ENCODE measurements around the gene ST6GAL1.
A peak's percentile ranks its signal among the peaks of the same experiment; 100 is the strongest.

Gene ST6GAL1

GRCh38 chr3:186930143-186930640, at the start of gene ST6GAL1:
TSS of gene ST6GAL1 (plus strand) at chr3:186930526. CDS start at chr3:187042704, 112,178 bp downstream.
- no peak for TF ChIP-seq CTCF (IDR thresholded peaks at IDR 0.05; ENCODE audit: borderline replicate concordance, extremely low read depth, low read length, poor library complexity, severe bottlenecking)
- TF ChIP-seq EZH2 (IDR thresholded peaks at IDR 0.05; ENCODE audit: borderline replicate concordance, low read depth, low read length, severe bottlenecking) = no peak
- Histone ChIP-seq H3K27me3 (ENCODE audit: insufficient read depth, low read length, poor library complexity) (peaks cover 36% of the 10 kb centered on the region), H3K9me3 (ENCODE audit: insufficient read depth, low read length, severe bottlenecking) (no peaks in the 10 kb centered on the region), H3K4me3 (ENCODE audit: low read depth in 1 of 2, low read length in 2 of 2) (no peak within 1 kb of the TSS), H3K27ac (ENCODE audit: low read length) (no peak within 1 kb of the TSS), H4K20me1 (ENCODE audit: insufficient read depth, low read length) (0 out of 2 replicates have a peak, but pooled peaks cover 2% of the 10 kb centered on the region), H3K4me2 (ENCODE audit: insufficient read depth, low read length) (peak within 1 kb of the TSS; percentile 24; the same call in 1 of the 2 replicates), H3K4me1 (ENCODE audit: insufficient read depth, low read length) (peaks cover 8% of the 10 kb centered on the region; the same call in 1 of the 2 replicates), H3K79me2 (ENCODE audit: insufficient read depth, low read length) (no peaks in the 10 kb centered on the region), H2AFZ (ENCODE audit: low read depth, low read length) (no peak within 1 kb of the TSS), H3K9ac (ENCODE audit: low read depth, low read length) (no peak within 1 kb of the TSS), H3K36me3 (ENCODE audit: insufficient read depth, low read length) (no peaks in the 10 kb centered on the region)
- DNase-seq = no peak
- no peak for ATAC-seq (ENCODE audit: insufficient read depth, low read depth)

- Histone ChIP-seq H3K36me3 (ENCODE audit: insufficient read depth, low read length) (no peaks in the 10 kb centered on the region), H3K9ac (ENCODE audit: low read depth, low read length) (no peak overlapping the region), H3K79me2 (ENCODE audit: insufficient read depth, low read length) (no peaks in the 10 kb centered on the region), H2AFZ (ENCODE audit: low read depth, low read length) (no peak overlapping the region), H3K9me3 (ENCODE audit: insufficient read depth, low read length, severe bottlenecking) (no peaks in the 10 kb centered on the region), H4K20me1 (ENCODE audit: insufficient read depth, low read length) (no peaks in the 10 kb centered on the region), H3K27ac (ENCODE audit: low read length) (no peak overlapping the region), H3K4me1 (ENCODE audit: insufficient read depth, low read length) (no peaks in the 10 kb centered on the region), H3K4me3 (ENCODE audit: low read depth in 1 of 2, low read length in 2 of 2) (no peak overlapping the region), H3K4me2 (ENCODE audit: insufficient read depth, low read length) (no peak overlapping the region), H3K27me3 (ENCODE audit: insufficient read depth, low read length, poor library complexity) (no peaks in the 10 kb centered on the region)
- DNase-seq = no peak
- no peak for TF ChIP-seq EZH2 (IDR thresholded peaks at IDR 0.05; ENCODE audit: borderline replicate concordance, low read depth, low read length, severe bottlenecking)
- no peak for TF ChIP-seq CTCF (IDR thresholded peaks at IDR 0.05; ENCODE audit: borderline replicate concordance, extremely low read depth, low read length, poor library complexity, severe bottlenecking)
- no peak for ATAC-seq (ENCODE audit: insufficient read depth, low read depth)
These were observed 48.2 kb upstream of the ST6GAL1 start for GRCh38 chr3:186882150-186882524.

GRCh38 chr3:186882881-186883685, 47.2 kb upstream of the ST6GAL1 start:
- no peaks in the 10 kb centered on the region for H3K79me2 ChIP-seq (ENCODE audit: insufficient read depth, low read length)
- H3K9me3 ChIP-seq (ENCODE audit: insufficient read depth, low read length, severe bottlenecking) = no peaks in the 10 kb centered on the region
- no peak overlapping the region for H3K4me2 ChIP-seq (ENCODE audit: insufficient read depth, low read length)
- TF ChIP-seq CTCF (IDR thresholded peaks at IDR 0.05; ENCODE audit: borderline replicate concordance, extremely low read depth, low read length, poor library complexity, severe bottlenecking) (no peak), EZH2 (IDR thresholded peaks at IDR 0.05; ENCODE audit: borderline replicate concordance, low read depth, low read length, severe bottlenecking) (no peak)
- DNase-seq (no peak), ATAC-seq (ENCODE audit: insufficient read depth, low read depth) (no peak)
- no peaks in the 10 kb centered on the region for H4K20me1 ChIP-seq (ENCODE audit: insufficient read depth, low read length)
- no peaks in the 10 kb centered on the region for H3K27me3 ChIP-seq (ENCODE audit: insufficient read depth, low read length, poor library complexity)
- no peaks in the 10 kb centered on the region for H3K36me3 ChIP-seq (ENCODE audit: insufficient read depth, low read length)
- H3K9ac ChIP-seq (ENCODE audit: low read depth, low read length) = no peak overlapping the region
- no peak overlapping the region for H3K4me3 ChIP-seq (ENCODE audit: low read depth in 1 of 2, low read length in 2 of 2)
- H2AFZ ChIP-seq (ENCODE audit: low read depth, low read length) = no peak overlapping the region
- H3K27ac ChIP-seq (ENCODE audit: low read length) = no peak overlapping the region
- no peaks in the 10 kb centered on the region for H3K4me1 ChIP-seq (ENCODE audit: insufficient read depth, low read length)

Data from DND-41 (cell line).